Prostate gland (tissue), 2 donors: ENCODE results near the gene KLLN. TPM values are rescaled to one million over a fixed set of nuclear protein-coding genes. Genes with fewer than 3 reads are reported as not detected.
"Not testable (repeated sequence)": the region's sequence is repeated elsewhere in the genome, so short reads cannot be mapped to it uniquely, and the experiment has no call there.

ENCODE experiments used
- DNase-seq: peaks from one replicate; pipeline ENCODE4 v3.0.0-alpha.2; 2019; ENCODE audit warnings: low spot score
- H3K27ac ChIP-seq, 2 donors: fragments of 200-600 bp; sonication (generic); 2 replicates each; pipeline ENCODE4 v1.5.1; 2017 to 2019
- H3K27me3 ChIP-seq: fragments of 200-600 bp; sonication (generic); replicated peaks from 2 replicates; pipeline ENCODE4 v1.5.1; 2019; ENCODE audit not compliant: insufficient read depth
- H3K36me3 ChIP-seq, 2 donors: fragments of 200-600 bp; sonication (generic); 1 replicate in 1 of 2; 2 replicates in 1 of 2; pipeline versions ENCODE4 v1.5.1 to v1.8.1; 2017 to 2019
- H3K4me1 ChIP-seq: fragments of 200-600 bp; sonication (generic); replicated peaks from 2 replicates; pipeline ENCODE4 v1.5.1; 2019
- H3K4me3 ChIP-seq, 2 donors: fragments of 200-600 bp; sonication (generic); 2 replicates each; pipeline ENCODE4 v1.5.1; 2017 to 2019
- H3K9me3 ChIP-seq: fragments of 200-600 bp; sonication (generic); 2 replicates; pipeline ENCODE4 v1.5.1; 2017
- CTCF ChIP-seq, 4 experiments: fragments of 200-600 bp in 2 of 4; fragments of 450-650 bp in 2 of 4; sonication (generic) in 2 of 4; IDR thresholded peaks; 1 replicate in 3 of 4; 2 replicates in 1 of 4; pipeline ENCODE4 v1.5.1; 2016 to 2019; ENCODE audit warnings: antibody characterized with exemption in 4 of 4, mild to moderate bottlenecking in 2 of 4, moderate library complexity in 2 of 4
- POLR2A ChIP-seq: fragments of 450-650 bp; IDR thresholded peaks from one replicate; pipeline ENCODE4 v1.6.1; 2016; ENCODE audit warnings: antibody characterized with exemption, mild to moderate bottlenecking
- POLR2AphosphoS5 ChIP-seq: sonication (generic); formaldehyde crosslinking; IDR thresholded peaks from one replicate; pipeline ENCODE4 v1.6.1; 2017; ENCODE audit warnings: antibody characterized with exemption
- WGBS: methylation state at CpG from one replicate; pipeline ENCODE4 v1.1.5; 2018; 5-methylcytosine and 5-hydroxymethylcytosine counted together
- intact Hi-C: fragments of 100-400 bp; cut with DNase I; formaldehyde crosslinking; loops from one replicate; pipeline ENCODE4 v1.14.2; 2022
- total RNA-seq, 2 donors: library from RNA; depleted of rRNA; stranded (reverse); fragments of >200 nt; gene quantifications; one replicate each; pipeline ENCODE4 v1.1.0, GENCODE V29; 2016

KLLN gene
- total RNA-seq, 2 donors from 2014 or later = 0.55 to 1.1 TPM

GRCh38 chr10:87861566-87861952, 1.8 kb downstream of the KLLN start:
- Histone ChIP-seq H3K27ac (peak overlapping the region; percentile 89 to 97), H3K36me3 (no peaks in the 10 kb centered on the region), H3K4me1 (no peaks in the 10 kb centered on the region), H3K9me3 (no peaks in the 10 kb centered on the region), H3K27me3 (no peaks in the 10 kb centered on the region), H3K4me3 (peak overlapping the region; percentile 64 to 95)
- DNase-seq = peak; percentile 91
- TF ChIP-seq POLR2AphosphoS5 = peak; percentile 29
- TF ChIP-seq POLR2A = no peak
- peak in 2 of 4 experiments; percentile 19 to 41 for TF ChIP-seq CTCF (IDR thresholded peaks at IDR 0.05)
- intact Hi-C loops = loop anchor here (2.0 to 10.0 kb wide), 3 partner anchors 273 to 525 kb away; no protein-coding TSS in a partner anchor
- WGBS = 3% methylated on average over 16 of the region's 16 CpGs

GRCh38 chr10:87860816-87861403, 2.4 kb downstream of the KLLN start:
- no peak for DNase-seq
- Histone ChIP-seq H3K36me3 (no peaks in the 10 kb centered on the region), H3K27me3 (no peaks in the 10 kb centered on the region), H3K9me3 (no peaks in the 10 kb centered on the region), H3K27ac (peak overlapping the region; percentile 89 to 97), H3K4me3 (peak overlapping the region in 1 of 2 donors; percentile 95), H3K4me1 (no peaks in the 10 kb centered on the region)
- 70% methylated on average over 4 of the region's 4 CpGs for WGBS
- intact Hi-C loops = loop anchor here (2.0 to 10.0 kb wide), 3 partner anchors 274 to 526 kb away; no protein-coding TSS in a partner anchor
- no peak for TF ChIP-seq POLR2A
- TF ChIP-seq POLR2AphosphoS5 = no peak

GRCh38 chr10:87860156-87860795, 3.1 kb downstream of the KLLN start:
- H3K4me1 ChIP-seq = no peaks in the 10 kb centered on the region
- intact Hi-C loops = loop anchor here (2.0 to 10.0 kb wide), 3 partner anchors 275 to 527 kb away; no protein-coding TSS in a partner anchor
- no peaks in the 10 kb centered on the region for H3K9me3 ChIP-seq
- H3K36me3 ChIP-seq = no peaks in the 10 kb centered on the region
- H3K27ac ChIP-seq = no peak overlapping the region
- no peak for DNase-seq
- no peak for TF ChIP-seq POLR2A
- peak in 3 of 4 experiments; percentile 26 to 49 (median 49) for TF ChIP-seq CTCF (IDR thresholded peaks at IDR 0.05)
- no peak overlapping the region for H3K4me3 ChIP-seq
- H3K27me3 ChIP-seq = no peaks in the 10 kb centered on the region
- WGBS = 63% methylated on average over 3 of the region's 3 CpGs

DNA sequence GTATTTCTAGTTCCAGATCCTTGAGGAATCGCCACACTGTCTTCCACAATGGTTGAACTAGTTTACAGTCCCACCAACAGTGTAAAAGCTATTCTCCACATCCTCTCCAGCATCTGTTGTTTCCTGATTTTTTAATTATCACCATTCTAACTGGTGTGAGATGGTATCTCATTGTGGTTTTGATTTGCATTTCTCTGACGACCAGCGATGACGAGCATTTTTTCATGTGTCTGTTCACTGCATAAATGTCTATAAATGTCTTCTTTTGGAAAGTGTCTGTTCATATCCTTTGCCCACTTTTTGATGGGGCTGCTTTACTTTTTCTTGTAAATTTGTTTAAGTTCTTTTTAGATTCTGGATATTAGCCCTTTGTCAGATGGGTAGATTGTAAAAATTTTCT, 7.7 kb downstream of the KLLN start:
- DNase-seq, H3K36me3 ChIP-seq, H3K4me1 ChIP-seq, H3K27me3 ChIP-seq, H3K27ac ChIP-seq, H3K9me3 ChIP-seq, H3K4me3 ChIP-seq: not testable (repeated sequence)
- 82% methylated on average over 4 of the region's 4 CpGs for WGBS
- intact Hi-C loops = loop anchor here (10.0 kb wide), 1 partner anchor 259 kb away; no protein-coding TSS in a partner anchor

- intact Hi-C loops = loop anchor here (10.0 kb wide), 1 partner anchor 260 kb away; no protein-coding TSS in a partner anchor
- H3K27me3 ChIP-seq, H3K4me1 ChIP-seq, H3K4me3 ChIP-seq, H3K9me3 ChIP-seq, H3K36me3 ChIP-seq, H3K27ac ChIP-seq, DNase-seq: not testable (repeated sequence)
- WGBS = 95% methylated on average over 5 of the region's 5 CpGs
Measured at GRCh38 chr10:87855247-87855646, 8.1 kb downstream of the KLLN start.

DNA sequence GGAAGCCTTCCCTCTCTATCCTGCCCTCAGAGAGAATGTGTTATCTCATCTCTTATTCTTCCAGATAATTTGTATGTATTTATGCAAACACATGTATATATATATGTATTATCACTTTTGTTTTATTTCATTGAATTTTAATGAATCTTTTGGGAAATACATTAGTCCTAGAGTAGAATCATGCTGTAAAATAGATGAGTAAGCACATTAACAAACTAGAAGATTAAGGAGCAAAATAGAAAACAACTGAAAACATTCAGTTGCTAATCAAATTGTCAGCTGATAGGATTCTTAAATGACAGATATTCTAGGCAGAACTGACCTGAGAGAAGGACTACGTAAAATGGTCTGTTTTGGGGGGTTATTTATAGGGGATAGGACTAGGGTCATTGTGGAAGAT, 11.2 kb downstream of the KLLN start:
- intact Hi-C loops = loop anchor here (5.0 to 10.0 kb wide), 2 partner anchors 263 to 700 kb away; no protein-coding TSS in a partner anchor
- no peak overlapping the region for H3K27ac ChIP-seq
- no peak overlapping the region for H3K4me3 ChIP-seq
- no peaks in the 10 kb centered on the region for H3K9me3 ChIP-seq
- DNase-seq = no peak
- no peaks in the 10 kb centered on the region for H3K4me1 ChIP-seq
- TF ChIP-seq CTCF (IDR thresholded peaks at IDR 0.05) (no peak), POLR2A (no peak), POLR2AphosphoS5 (no peak)
- H3K27me3 ChIP-seq = no peaks in the 10 kb centered on the region
- H3K36me3 ChIP-seq = no peaks in the 10 kb centered on the region
- 100% methylated on average over 1 of the region's 1 CpG for WGBS
